HepG2 (cell line): Measurements from ENCODE around the gene TTLL1. TPM values are rescaled to one million over a fixed set of nuclear protein-coding genes. Genes with fewer than 3 reads are reported as not detected.

Experiments
- AKAP8 ChIP-seq: sonication (generic); formaldehyde crosslinking; IDR thresholded peaks from 2 replicates; pipeline ENCODE4 v1.5.1; 2020; ENCODE audit warnings: mild to moderate bottlenecking, missing genetic modification reagents
- ARID2 ChIP-seq: sonication (generic); formaldehyde crosslinking; IDR thresholded peaks from 2 replicates; pipeline ENCODE4 v1.8.1; 2022; ENCODE audit warnings: mild to moderate bottlenecking, missing genetic modification reagents, borderline replicate concordance
- DMAP1 ChIP-seq: IDR thresholded peaks from 2 replicates; pipeline ENCODE4 v1.6.1; 2016
- IKZF4 ChIP-seq: sonication (generic); formaldehyde crosslinking; IDR thresholded peaks from 2 replicates; pipeline ENCODE4 v1.5.1; 2020; ENCODE audit warnings: borderline replicate concordance, mild to moderate bottlenecking, low read depth, missing genetic modification reagents; ENCODE audit errors: not compliant biosample characterization
- IRX3 ChIP-seq: sonication (generic); formaldehyde crosslinking; IDR thresholded peaks from 2 replicates; pipeline ENCODE4 v1.8.1; 2023; ENCODE audit warnings: mild to moderate bottlenecking, low read depth, missing genetic modification reagents, borderline replicate concordance
- KDM5B ChIP-seq: sonication (generic); formaldehyde crosslinking; IDR thresholded peaks from 2 replicates; pipeline ENCODE4 v1.4.0; 2020; ENCODE audit warnings: missing genetic modification reagents, mild to moderate bottlenecking, borderline replicate concordance
- MED1 ChIP-seq: sonication (generic); formaldehyde crosslinking; IDR thresholded peaks from 2 replicates; pipeline ENCODE4 v1.4.0; 2020; ENCODE audit warnings: missing genetic modification reagents
- POGZ ChIP-seq: sonication (generic); formaldehyde crosslinking; IDR thresholded peaks from 2 replicates; pipeline ENCODE4 v1.4.0; 2020; ENCODE audit warnings: mild to moderate bottlenecking, missing genetic modification reagents
- PRPF4 ChIP-seq: fragments of 200-400 bp; formaldehyde crosslinking; IDR thresholded peaks from 2 replicates; pipeline ENCODE4 v1.6.1; 2016; ENCODE audit warnings: low read length, low read depth; ENCODE audit not compliant: poor library complexity, severe bottlenecking
- TOPORS ChIP-seq: sonication (generic); formaldehyde crosslinking; IDR thresholded peaks from 2 replicates; pipeline ENCODE4 v1.8.0; 2023; ENCODE audit warnings: mild to moderate bottlenecking, missing genetic modification reagents
- ZC3H4 ChIP-seq: sonication (generic); formaldehyde crosslinking; IDR thresholded peaks from 2 replicates; pipeline ENCODE4 v1.4.0; 2020; ENCODE audit warnings: missing genetic modification reagents, borderline replicate concordance
- ZFP36L1 ChIP-seq: sonication (generic); formaldehyde crosslinking; IDR thresholded peaks from 2 replicates; pipeline ENCODE4 v1.8.0; 2022; ENCODE audit warnings: mild to moderate bottlenecking, missing genetic modification reagents, moderate library complexity
- ZFP62 ChIP-seq: sonication (generic); formaldehyde crosslinking; IDR thresholded peaks from 2 replicates; pipeline ENCODE4 v1.4.0; 2020; ENCODE audit warnings: missing genetic modification reagents
- ZFP91 ChIP-seq: sonication (generic); formaldehyde crosslinking; IDR thresholded peaks from 2 replicates; pipeline ENCODE4 v1.9.0; 2022; ENCODE audit warnings: missing genetic modification reagents, mild to moderate bottlenecking, borderline replicate concordance
- ZFX ChIP-seq: sonication (generic); formaldehyde crosslinking; IDR thresholded peaks from 2 replicates; pipeline ENCODE4 v1.4.0; 2020; ENCODE audit warnings: mild to moderate bottlenecking, low read depth, missing genetic modification reagents, moderate library complexity
- ZNF317 ChIP-seq: sonication (generic); formaldehyde crosslinking; IDR thresholded peaks from 2 replicates; pipeline ENCODE4 v1.5.0; 2020; ENCODE audit warnings: mild to moderate bottlenecking, missing genetic modification reagents
- ZNF687 ChIP-seq: sonication (generic); formaldehyde crosslinking; IDR thresholded peaks from 2 replicates; pipeline ENCODE4 v1.5.1; 2020; ENCODE audit warnings: mild to moderate bottlenecking, missing genetic modification reagents, moderate library complexity
- ZNF746 ChIP-seq: sonication (generic); formaldehyde crosslinking; IDR thresholded peaks from 2 replicates; pipeline ENCODE4 v1.8.0; 2022; ENCODE audit warnings: mild to moderate bottlenecking, missing genetic modification reagents
- ZNF800 ChIP-seq: sonication (generic); formaldehyde crosslinking; IDR thresholded peaks from 2 replicates; pipeline ENCODE4 v1.4.0; 2020; ENCODE audit warnings: missing genetic modification reagents
- polyA plus RNA-seq, 8 experiments: library from polyadenylated mRNA; depleted of rRNA in 3 of 8; stranded (reverse) in 7 of 8; unstranded in 1 of 8; fragments of >200 nt; fragmentation: Illumina TruSeq in 4 of 8; extraction: Trizol in 4 of 8; gene quantifications; 2 replicates each; pipeline versions ENCODE4 v1.2.1 to v1.2.3, GENCODE V29; 2011 to 2016; ENCODE audit warnings: low read depth in 4 of 8, missing spikeins in 1 of 8, mixed read lengths in 1 of 8; ENCODE audit not compliant: insufficient read depth in 1 of 8
- total RNA-seq, 5 experiments: library from RNA; depleted of rRNA; stranded (reverse); fragments of >200 nt; fragmentation: Illumina TruSeq; extraction: Trizol; gene quantifications; 2 replicates each; pipeline ENCODE4 v1.2.3, GENCODE V29; 2016; ENCODE audit warnings: low read depth in 1 of 5
- TF ChIP-seq, protein P1 (sequence below): sonication (generic); formaldehyde crosslinking; IDR thresholded peaks from 2 replicates; pipeline ENCODE4 v1.8.0; 2022; ENCODE audit warnings: mild to moderate bottlenecking, missing genetic modification reagents

TTLL1 gene
- total and polyA plus RNA-seq, 2 of the 13 experiments (the other 11 are each of a cell fraction or from before 2014, with no cell fraction given) = 1.6 to 5.3 TPM

- TF ChIP-seq ZNF800 (peak; percentile 80; the same call in 1 of the 2 replicates), ZNF317 (CRISPR knock-in tag) (no peak), ZNF746 (no peak; the same call in 1 of the 2 replicates), MED1 (CRISPR knock-in tag) (peak; percentile 46; the same call in 1 of the 2 replicates), ZFP36L1 (no peak), ARID2 (CRISPR knock-in tag) (peak; percentile 59; the same call in 1 of the 2 replicates), POGZ (CRISPR knock-in tag) (peak; percentile 65), ZFX (CRISPR knock-in tag) (peak; percentile 87), ZC3H4 (CRISPR knock-in tag) (no peak), PRPF4 (no peak), ZFP62 (no peak), DMAP1 (CRISPR knock-in tag) (peak; percentile 71; the same call in 1 of the 2 replicates), ZFP91 (CRISPR knock-in tag) (peak; percentile 82), IRX3 (CRISPR knock-in tag) (peak; percentile 76; the same call in 1 of the 2 replicates), IKZF4 (CRISPR knock-in tag) (peak; percentile 66), KDM5B (CRISPR knock-in tag) (peak; percentile 69; the same call in 1 of the 2 replicates), ZNF687 (CRISPR knock-in tag) (peak; percentile 90), TOPORS (CRISPR knock-in tag) (0 out of 2 replicates have a peak, but pooled peaks have one; percentile 41), AKAP8 (CRISPR knock-in tag) (peak; percentile 58; the same call in 1 of the 2 replicates)
- TF ChIP-seq, protein P1, sequence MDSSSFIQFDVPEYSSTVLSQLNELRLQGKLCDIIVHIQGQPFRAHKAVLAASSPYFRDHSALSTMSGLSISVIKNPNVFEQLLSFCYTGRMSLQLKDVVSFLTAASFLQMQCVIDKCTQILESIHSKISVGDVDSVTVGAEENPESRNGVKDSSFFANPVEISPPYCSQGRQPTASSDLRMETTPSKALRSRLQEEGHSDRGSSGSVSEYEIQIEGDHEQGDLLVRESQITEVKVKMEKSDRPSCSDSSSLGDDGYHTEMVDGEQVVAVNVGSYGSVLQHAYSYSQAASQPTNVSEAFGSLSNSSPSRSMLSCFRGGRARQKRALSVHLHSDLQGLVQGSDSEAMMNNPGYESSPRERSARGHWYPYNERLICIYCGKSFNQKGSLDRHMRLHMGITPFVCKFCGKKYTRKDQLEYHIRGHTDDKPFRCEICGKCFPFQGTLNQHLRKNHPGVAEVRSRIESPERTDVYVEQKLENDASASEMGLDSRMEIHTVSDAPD (CRISPR knock-in tag) = 0 out of 2 replicates have a peak, but pooled peaks have one; percentile 58
These were observed at the start of gene TTLL1 (continued) for GRCh38 chr22:43088984-43089717.
